Measurements from ENCODE around the gene SDHAF1. TPM values are rescaled to one million over a fixed set of nuclear protein-coding genes. Genes with fewer than 3 reads are reported as not detected.

Gene SDHAF1
- total RNA-seq, 1 donor, result 21.0 TPM

- Histone ChIP-seq H4K20me1 (ENCODE audit: insufficient read depth, low read length) (no peaks in the 10 kb centered on the region), H3K4me3 (ENCODE audit: insufficient read depth, low read length) (no peak overlapping the region), H3K9me3 (ENCODE audit: low read depth, low read length) (no peaks in the 10 kb centered on the region), H3K36me3 (ENCODE audit: insufficient read depth, low read length) (no peaks in the 10 kb centered on the region), H3K79me2 (ENCODE audit: insufficient read depth, low read length) (no peaks in the 10 kb centered on the region), H3K4me2 (ENCODE audit: insufficient read depth, low read length) (no peak overlapping the region), H3K27me3 (ENCODE audit: insufficient read depth, low read length) (no peaks in the 10 kb centered on the region), H3K4me1 (ENCODE audit: insufficient read depth, low read length) (peaks cover 14% of the 10 kb centered on the region), H2AFZ (ENCODE audit: low read length) (no peak overlapping the region), H3K27ac (ENCODE audit: low read depth, low read length) (no peak overlapping the region)
- no peak for TF ChIP-seq CTCF (IDR thresholded peaks at IDR 0.05; ENCODE audit: extremely low read depth, low read depth, low read length)
- no peak for DNase-seq (ENCODE audit: insufficient read length, low spot score, missing footprints)
These were observed 49.0 kb downstream of the SDHAF1 start for GRCh38 chr19:36043952-36044351.

Small RNAs within 50 kb of the gene (small RNA-seq; reads per million reads assigned to genes)
- gene AF038458.1, result not detected

Other genes with a start within 250 kb of the SDHAF1 start
- gene U2AF1L4, start 249.8 kb upstream of the SDHAF1 start, total RNA-seq, result 5.8 and 8.8 TPM in 2 replicates
- gene PSENEN, start 249.5 kb upstream of the SDHAF1 start, total RNA-seq, result 8.8 and 11.6 TPM in 2 replicates
- gene LIN37, start 246.6 kb upstream of the SDHAF1 start, total RNA-seq, result 9.0 and 13.6 TPM in 2 replicates
- 9.1 and 14.5 TPM in 2 replicates for gene HSPB6, start 238.2 kb upstream of the SDHAF1 start, total RNA-seq
- 5.8 and 6.2 TPM in 2 replicates for gene PROSER3, start 237.0 kb upstream of the SDHAF1 start, total RNA-seq
- 2.2 and 2.4 TPM in 2 replicates for gene ARHGAP33, start 219.6 kb upstream of the SDHAF1 start, total RNA-seq
- gene PRODH2, start 182.3 kb upstream of the SDHAF1 start, total RNA-seq, result not detected in 2 replicates
- gene NPHS1, start 142.7 kb upstream of the SDHAF1 start, total RNA-seq, result not detected in 2 replicates
- not detected in 2 replicates for gene KIRREL2, start 138.3 kb upstream of the SDHAF1 start, total RNA-seq
- 2.1 and 3.6 TPM in 2 replicates for gene APLP1, start 126.6 kb upstream of the SDHAF1 start, total RNA-seq
- 4.4 and 5.8 TPM in 2 replicates for gene NFKBID, start 94.6 kb upstream of the SDHAF1 start, total RNA-seq
- 0.36 and 1.5 TPM in 2 replicates for gene HCST, start 92.7 kb upstream of the SDHAF1 start, total RNA-seq
- gene TYROBP, start 86.9 kb upstream of the SDHAF1 start, total RNA-seq, result 0.36 TPM in 1 of 2 replicates, not detected in the other
- 4.4 and 6.9 TPM in 2 replicates for gene LRFN3, start 58.8 kb upstream of the SDHAF1 start, total RNA-seq
- under 0.01 TPM in 1 of 2 replicates, not detected in the other for gene SYNE4, start 13.6 kb downstream of the SDHAF1 start, total RNA-seq
- gene ALKBH6, start 19.0 kb downstream of the SDHAF1 start, total RNA-seq, result 8.3 and 12.3 TPM in 2 replicates
- 13.4 and 21.2 TPM in 2 replicates for gene CLIP3, start 37.7 kb downstream of the SDHAF1 start, total RNA-seq
- 3.2 and 5.1 TPM in 2 replicates for gene THAP8, start 59.1 kb downstream of the SDHAF1 start, total RNA-seq
- gene WDR62, start 59.7 kb downstream of the SDHAF1 start, total RNA-seq, result 1.4 and 1.8 TPM in 2 replicates
- gene OVOL3, start 116.0 kb downstream of the SDHAF1 start, total RNA-seq, result not detected in 2 replicates
- 22.4 and 33.6 TPM in 2 replicates for gene POLR2I, start 119.7 kb downstream of the SDHAF1 start, total RNA-seq
- 126 and 136 TPM in 2 replicates for gene TBCB, start 120.3 kb downstream of the SDHAF1 start, total RNA-seq
- 400 and 420 TPM in 2 replicates for gene CAPNS1, start 144.9 kb downstream of the SDHAF1 start, total RNA-seq
- gene COX7A1, start 157.3 kb downstream of the SDHAF1 start, total RNA-seq, result 8.3 and 13.6 TPM in 2 replicates
- 6.9 and 7.1 TPM in 2 replicates for gene ZNF565, start 219.5 kb downstream of the SDHAF1 start, total RNA-seq
- 65.7 and 82.2 TPM in 2 replicates for gene ZNF146, start 219.9 kb downstream of the SDHAF1 start, total RNA-seq